ENCODE data around the gene IKZF5.

IKZF5 gene

DNA sequence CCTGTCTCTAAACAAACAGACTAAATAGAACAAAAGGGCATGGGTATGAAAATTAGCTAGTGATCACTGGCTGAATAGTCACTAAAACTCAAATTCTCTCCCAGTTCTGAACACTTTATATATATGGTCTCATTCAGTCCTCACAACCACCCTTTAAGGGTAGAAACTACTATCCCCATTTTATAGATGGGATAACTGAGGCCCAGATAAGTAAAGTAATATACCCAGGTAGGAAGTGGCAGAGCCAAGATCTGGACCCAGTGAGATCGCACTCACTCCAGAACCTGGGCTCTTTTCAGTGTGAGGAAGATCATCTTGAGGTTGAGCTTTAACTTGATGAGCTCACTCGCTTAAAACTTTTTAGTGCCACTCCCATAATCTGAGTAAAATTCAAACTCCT is 23.9 kb downstream of the IKZF5 start:
- no peak for DNase-seq

DNA sequence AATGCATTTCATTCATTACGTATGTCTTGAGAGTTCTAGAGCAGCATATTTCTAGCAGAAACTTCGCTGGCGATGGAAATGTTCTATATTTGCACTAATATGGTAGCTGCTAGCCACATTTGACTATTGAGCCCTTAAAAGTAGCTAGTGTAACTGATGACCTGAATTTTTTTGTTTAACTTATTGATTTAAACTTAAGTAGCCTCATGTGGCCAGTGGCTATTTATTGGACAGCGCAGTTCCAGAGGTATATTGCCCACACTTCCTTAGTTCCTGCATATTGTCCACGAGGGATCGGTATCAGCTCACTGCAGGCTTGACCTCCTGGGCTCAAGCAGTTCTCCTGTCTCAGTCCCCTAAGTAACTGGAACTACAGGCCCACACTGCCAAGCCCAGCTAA is 24.7 kb downstream of the IKZF5 start:
- DNase-seq = no peak

DNA sequence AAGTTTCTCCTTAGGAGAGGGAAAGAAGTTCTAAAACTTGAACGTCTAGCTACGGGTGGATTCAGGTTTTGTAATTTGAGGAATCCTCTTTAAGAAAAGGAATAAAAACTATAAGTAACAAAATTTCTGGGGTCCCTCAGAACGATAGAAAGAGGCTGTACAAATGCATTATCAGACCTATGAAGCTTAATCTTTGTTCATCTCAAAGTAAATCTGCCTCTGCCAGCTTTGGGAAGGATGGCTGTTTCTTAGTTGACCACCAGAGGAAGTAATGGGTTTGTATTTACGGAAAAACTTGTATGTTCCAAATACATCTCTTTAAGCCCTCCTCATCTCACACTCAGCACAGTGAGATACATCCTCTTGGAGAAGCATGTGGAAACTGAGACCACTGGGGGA is 27.5 kb downstream of the IKZF5 start:
- no peak for DNase-seq

DNA sequence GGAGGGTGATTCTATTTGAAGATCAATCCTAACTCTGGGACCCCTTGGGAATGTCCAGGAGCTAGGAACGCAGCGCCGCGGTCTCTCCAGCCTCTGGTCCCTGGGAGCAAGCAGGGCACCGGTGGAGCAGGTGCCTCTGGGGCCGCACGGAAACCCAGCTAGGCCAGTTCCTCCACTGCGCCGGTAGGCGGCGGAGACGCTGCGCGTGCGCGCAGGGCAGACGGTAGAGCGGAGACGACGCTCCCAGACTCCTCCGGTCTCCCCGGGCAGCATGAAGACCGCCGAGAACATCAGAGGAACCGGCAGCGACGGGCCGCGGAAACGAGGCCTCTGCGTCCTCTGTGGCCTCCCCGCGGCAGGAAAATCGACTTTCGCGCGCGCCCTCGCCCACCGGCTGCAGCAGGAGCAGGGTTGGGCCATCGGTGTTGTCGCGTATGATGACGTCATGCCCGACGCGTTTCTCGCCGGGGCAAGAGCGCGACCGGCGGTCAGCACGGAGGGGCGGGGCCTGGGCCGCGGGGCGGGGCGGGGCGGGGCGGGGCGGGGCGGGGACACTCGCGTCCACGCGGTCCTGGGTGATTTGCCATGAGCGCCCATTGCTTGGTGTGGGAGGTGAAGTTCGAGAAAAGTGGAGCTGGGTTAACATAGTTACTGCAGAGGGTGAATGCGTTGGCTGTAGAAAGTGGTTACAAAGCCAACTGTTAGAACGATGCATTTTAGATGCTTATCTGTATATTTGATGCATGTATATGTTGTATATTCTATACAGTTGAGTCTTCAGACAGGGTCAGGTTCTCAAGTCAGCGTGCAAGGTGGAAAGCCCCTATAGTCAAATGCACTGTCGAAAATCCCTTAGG is 28.2 kb downstream of the IKZF5 start, which contains the start of gene PSTK:
Gene PSTK, plus strand, starts transcription at position 193 of the 857 bp plus-strand sequence. Its CDS starts 79 bp downstream, at position 272.
- DNase-seq = peak; percentile 39 to 100 (median 91)

DNA sequence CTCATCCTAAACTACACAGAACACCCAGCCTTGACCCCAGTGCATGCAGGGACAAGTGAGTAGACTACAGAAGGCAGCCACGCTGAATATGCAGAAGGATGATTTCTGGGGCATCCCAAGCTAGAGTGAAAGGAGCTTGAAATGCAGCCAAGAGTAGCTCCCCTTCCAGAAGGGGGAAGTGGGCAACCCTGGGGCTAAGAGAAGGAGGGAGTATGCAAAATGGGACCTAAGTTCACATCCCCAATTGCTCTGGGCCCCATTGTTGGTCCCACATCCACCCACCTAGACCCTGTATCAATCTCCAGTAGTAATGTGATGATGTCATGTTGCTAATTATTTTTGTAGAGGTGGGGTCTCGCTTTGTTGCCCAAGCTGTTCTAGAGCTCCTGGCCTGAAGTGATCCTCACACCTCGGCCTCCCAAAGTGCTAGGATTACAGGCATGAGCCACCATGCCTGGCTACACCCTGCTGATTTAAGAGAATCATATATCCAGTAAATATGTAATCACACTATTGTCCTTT is 34.0 kb downstream of the IKZF5 start:
- no peak for DNase-seq

DNA sequence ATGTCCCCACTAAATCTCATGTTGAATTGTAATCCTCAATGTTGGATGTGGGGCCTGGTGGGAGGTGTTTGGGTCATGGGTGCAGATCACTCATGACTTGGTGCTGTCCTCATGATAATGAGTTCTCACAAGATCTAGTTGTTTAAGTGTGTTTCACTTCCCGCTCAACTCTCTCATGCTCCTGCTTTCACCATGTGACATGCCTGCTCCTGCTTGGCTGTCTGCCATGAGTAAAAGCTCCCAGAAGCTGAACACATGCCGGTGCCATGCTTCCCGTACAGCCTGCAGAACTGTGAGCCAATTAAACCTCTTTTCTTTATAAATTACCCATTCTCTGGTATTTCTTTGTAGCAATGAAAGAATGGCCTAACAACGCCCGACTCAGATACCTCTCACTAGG is 34.6 kb downstream of the IKZF5 start:
- peak in 1 of 56 donors; percentile 3 for DNase-seq

DNA sequence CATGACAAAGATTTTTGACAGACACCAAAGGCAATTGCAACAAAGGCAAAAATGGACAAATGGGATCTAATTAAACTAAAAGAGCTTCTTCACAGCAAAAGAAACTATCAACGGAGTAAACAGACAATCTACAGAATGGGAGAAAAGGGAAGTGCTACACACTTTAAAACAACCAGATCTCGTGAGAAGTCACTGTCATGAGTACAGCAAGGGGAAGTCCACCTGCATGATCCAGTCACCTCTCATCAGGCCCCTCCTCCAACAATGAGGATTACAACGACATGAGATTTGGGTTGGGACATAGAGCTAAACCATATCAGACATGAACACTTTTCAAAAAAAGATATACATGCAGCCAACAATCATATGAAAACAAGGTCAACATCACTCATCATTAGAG is 39.9 kb downstream of the IKZF5 start:
- DNase-seq = no peak

DNA sequence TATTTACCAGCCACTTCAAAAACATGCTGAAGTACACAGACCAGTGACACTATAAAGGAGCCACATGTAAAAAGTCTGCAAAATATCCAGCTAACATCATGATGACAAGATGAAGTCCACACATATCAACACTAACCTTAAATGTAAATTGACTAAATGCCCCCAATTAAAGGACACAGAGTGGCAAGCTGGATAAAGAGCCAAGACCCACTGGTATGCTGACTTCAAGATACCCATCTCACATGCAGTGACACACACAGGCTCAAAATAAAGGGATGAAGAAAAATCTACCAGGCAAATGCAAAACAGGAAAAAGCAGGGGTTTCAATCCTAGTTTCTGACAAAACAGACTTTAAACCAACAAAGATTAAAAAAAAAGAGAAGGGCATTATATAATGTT is 41.7 kb downstream of the IKZF5 start:
- DNase-seq = no peak

DNA sequence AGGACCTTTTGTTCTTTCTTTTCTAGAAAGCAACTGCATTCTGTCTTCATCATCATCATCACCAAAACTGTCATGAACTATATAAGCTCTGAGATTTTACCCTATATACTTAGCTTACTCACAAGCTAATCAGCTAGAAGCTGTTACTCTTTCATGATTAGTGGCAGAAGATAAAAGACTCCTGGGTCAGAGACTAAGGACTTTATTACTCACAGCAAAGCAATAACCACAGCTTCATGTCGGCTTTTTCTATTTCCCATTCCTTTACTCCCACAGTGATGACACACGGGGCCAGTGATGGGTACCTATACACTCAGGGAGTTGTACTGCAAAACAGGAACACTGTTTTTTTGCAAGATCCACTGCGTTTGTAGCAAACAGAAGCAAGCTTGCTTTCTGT is 46.2 kb downstream of the IKZF5 start:
- no peak for DNase-seq

DNA sequence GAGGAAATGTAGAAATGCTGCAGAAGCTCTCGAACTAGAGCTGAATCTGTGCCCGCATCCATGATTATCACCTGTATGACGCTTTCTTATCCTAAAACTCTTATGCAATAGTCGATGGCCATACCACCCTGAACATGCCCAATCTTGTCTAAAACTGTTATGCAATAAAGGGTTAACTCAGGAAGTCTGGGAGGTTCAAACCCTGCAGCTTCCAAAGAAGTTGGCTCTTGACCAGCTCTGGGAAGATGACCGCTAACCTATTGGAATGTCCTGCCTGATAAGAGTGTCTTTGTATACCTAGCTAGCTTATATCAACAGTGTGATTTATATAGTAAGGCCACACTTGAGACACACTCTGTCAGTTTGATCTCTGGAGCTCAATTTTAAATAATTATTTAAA is 51.1 kb downstream of the IKZF5 start:
- no peak for DNase-seq

DNA sequence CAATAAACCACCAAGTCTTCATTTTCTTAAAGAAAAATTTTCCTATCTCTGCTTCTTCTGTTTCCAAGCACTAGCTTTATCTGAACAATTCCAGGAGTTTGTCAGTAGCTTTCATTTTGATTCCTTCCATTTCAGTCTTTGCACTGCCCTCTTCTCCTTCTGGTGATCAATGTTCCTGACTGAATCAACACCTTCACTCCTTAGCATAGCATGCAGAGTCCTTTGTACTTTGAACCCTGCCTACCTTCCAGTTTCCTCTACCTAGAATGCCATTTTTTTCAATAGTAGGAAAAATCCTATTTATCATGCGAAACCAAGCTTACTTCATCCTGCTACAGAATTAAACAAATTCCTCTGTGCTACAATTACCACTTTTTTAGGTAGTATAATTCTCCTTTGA is 52.7 kb downstream of the IKZF5 start:
- no peak for DNase-seq

DNA sequence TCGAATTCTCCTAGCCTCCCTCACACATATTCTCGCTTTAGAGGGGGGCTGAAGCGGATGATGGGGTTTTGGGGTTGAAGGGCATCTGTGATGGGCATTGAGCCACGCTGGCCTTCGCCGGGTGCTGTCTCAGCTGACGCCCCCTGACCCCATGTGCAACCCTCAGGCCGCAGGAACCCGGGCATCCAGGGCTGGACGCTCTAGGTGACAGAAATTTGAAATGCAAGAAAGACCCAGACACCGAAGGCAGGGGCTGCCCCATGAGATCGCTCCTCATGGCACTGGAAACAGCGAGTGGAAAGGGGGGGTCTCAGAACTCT is 53.9 kb downstream of the IKZF5 start:
- DNase-seq = peak in 5 of 56 donors; percentile 18 to 40 (median 31)

DNA sequence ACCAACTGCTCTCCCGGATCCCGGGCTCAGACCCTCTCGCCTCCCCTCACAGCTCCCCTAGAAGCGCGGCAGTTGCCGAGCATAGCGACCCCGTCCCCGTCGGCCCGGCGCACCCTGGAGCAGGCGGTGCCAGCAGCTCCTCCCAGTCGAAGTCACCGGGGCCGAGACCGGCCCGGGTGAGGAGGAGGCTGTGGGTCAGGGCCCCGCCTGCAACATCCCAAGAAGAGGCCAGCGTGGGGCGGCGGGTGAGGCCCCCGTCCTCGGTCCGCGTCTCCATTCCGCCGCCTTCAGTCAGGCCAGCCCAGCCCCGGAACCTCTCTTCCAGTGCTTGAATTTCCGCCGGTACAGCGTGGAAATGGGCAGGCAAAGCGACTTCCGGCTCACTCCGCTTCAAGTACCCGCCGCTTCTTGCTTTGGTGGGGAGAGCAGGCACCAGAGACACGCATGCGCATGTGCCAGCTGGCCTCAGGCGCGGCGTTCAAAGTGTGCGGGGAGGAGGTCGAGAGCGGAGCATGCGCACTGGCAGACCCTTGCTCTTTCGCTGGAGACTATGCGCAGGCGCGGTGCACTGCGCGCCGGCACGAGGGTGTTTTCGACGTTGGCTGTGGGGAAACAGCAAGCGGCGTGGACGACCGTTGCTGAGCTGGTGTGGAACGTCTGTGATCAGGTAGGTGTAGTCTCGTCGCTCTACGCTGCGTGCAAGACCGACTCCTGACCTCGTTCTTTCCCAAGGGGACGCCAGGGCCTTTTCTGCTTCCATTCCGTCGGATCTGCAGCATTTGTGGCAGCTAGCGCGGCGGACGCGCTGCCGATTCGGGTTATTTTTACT is 54.5 kb downstream of the IKZF5 start, which contains the start of gene C10orf88:
Gene C10orf88, minus strand, starts transcription at position 326 of the 829 bp plus-strand sequence. Its CDS starts 49 bp downstream, at position 277.
- peak; percentile 60 to 98 (median 95) for DNase-seq

DNA sequence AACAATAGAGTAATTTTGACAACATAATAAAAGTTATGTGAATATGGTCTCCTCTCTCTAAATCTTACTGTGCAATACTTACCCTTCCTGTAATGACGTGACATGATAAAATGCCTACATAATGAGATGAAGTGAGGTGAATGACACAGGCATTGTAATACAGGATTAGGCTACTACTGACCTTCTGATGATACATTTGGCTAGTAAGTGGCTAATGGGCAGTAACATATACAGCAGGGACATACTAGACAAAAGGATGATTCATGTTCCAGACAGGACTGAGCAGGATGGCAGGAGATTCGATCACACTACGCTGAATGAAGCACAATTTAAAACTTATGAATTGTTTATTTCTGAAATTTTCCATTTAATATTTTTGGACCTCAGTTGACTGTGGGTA is 59.3 kb downstream of the IKZF5 start:
- no peak for DNase-seq

Data from nucleus accumbens (tissue), 56 donors.